Measurements from ENCODE around the gene GRAP2.

Gene GRAP2

GRCh38 chr22:39994566-39995392, 93.9 kb downstream of the GRAP2 start, which contains the start of gene FAM83F:
TSS of gene FAM83F (plus strand) at chr22:39994954. CDS start at chr22:39995043, 89 bp downstream.
- ATAC-seq (peak; percentile 53), DNase-seq (peak; percentile 51)

DNA sequence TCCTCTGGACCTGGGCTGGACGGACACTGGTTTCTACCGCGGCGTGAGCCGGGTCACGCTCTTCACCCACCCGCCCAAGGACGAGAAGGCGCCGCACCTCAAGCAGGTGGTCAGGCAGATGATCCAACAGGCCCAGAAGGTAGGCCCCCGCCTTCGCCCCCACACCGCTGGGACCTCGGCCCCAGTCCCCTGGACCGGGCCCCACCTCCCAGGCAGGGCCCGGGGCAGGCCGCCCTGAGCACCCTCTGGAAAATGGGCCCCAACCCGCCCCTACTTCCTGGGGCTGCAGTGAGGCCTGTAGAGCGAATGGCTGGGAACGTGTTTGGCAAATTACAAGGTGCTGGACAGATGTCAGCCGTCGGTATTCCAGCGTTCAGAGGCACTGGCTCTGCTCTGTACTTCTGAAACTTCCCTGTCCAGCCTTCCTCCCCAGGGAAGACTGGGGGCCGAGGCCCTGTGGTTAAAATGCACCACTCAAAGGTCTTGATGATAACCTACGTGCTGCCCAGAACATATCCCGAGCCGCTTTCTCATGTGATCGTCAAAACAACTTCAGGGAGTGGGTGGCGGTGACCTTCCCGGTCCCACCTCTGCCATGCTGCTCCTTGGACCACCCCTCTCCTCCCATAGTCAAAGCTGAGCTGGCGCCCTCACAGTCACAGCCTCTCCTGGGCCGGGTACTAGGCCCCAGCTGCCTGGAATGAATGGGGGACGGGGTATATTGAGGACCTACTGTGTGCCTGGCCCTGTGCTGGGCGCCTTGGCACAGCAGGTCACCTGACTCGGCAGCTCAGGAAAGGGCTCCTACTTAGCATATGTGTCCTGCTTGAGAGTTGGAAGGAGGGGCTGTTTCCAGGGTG, 94.7 kb downstream of the GRAP2 start:
- DNase-seq, result no peak
- ATAC-seq, result no peak

GRCh38 chr22:39996732-39997131, 95.8 kb downstream of the GRAP2 start:
- no peak for ATAC-seq
- DNase-seq, result no peak

GRCh38 chr22:39997421-39997820, 96.5 kb downstream of the GRAP2 start:
- no peak for DNase-seq
- no peak for ATAC-seq

DNA sequence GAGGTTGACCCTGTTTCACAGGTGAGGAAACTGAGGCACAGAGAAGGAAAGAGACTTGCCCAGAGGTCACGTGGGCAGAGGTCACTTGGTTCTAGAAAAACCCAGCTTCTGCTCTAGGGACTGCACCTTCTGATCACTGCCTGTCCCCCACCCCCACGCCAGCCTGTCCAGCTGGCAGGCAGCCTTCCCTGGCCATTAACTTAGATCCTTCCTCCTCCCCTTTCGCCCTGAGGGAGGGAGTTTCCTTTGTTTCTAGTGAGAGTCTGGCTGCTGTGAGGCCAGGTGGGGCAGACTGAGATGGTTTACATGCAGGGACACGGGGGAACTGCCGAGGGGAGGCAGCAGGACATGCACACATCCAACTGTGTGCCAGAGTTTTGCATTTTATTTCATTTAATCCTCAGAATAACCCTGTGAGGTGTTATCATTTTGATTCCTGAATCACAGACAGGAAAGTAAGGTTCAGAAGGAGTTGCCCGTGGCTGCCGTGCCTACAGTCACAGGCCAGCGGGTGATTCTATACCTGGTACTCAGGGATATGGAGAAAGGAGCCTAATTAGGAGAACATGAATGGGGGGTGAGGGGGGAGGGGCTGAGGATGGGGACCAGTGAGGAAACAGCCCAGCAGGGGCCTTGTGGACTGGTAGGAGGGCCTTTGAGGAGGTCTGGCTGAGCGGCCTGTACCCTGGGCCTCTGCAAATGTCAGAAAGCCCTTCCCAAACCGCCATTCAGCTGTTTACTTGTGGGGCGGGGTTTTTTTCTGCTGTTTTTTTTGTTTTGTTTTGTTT, 97.2 kb downstream of the GRAP2 start:
- DNase-seq (no peak), ATAC-seq (no peak)

- DNase-seq, result no peak
Measured at GRCh38 chr22:39999144-39999757, 98.4 kb downstream of the GRAP2 start.

GRCh38 chr22:40000171-40000570, 99.3 kb downstream of the GRAP2 start:
- ATAC-seq (no peak), DNase-seq (no peak)

More at GRCh38 chr22:39999144-39999757, 98.4 kb downstream of the GRAP2 start:
- ATAC-seq, result no peak

DNA sequence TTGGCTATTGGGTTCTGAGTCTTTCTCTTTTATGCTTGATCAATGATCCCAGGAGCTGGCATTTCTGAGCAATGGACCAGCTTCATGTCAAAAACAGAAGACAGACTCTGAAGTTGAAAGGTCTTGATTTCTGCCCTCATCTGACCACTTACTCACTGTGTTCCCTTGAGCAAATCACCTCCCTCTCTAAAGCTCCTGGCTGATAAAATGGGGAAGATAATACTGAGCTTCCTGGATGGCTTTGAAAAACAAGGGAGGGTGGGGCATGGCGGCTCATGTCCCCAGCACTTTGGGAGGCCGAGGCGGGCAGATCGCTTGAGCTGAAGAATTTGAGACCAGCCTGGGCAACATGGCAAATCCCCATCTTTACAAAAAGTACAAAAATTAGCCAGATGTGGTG, 100.2 kb downstream of the GRAP2 start:
- DNase-seq (no peak), ATAC-seq (no peak)

GRCh38 chr22:40001800-40002577, 101.1 kb downstream of the GRAP2 start:
- DNase-seq, result no peak
- ATAC-seq, result no peak

GRCh38 chr22:40002935-40003715, 102.2 kb downstream of the GRAP2 start:
- no peak for ATAC-seq
- DNase-seq, result no peak

DNA sequence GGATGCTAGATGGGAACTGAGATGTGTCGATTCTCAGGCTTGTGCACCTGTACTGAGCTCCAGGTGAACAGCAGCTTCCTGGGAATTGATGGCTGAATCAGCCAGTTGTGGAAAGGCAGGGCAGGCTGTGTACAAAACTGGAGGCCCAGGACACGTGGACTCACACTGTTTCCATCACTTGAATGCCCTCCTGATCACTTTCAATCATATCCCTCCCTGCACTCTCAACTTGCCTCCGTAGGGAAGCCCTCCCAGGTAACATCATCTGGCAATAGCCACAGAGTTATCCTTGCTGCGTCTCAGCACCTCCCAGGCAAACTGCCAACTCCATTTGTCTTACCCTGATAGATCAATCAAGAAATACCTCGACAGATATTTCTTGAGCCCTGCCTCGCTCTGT, 104.0 kb downstream of the GRAP2 start:
- ATAC-seq, result no peak

GRCh38 chr22:40006641-40007040, 105.8 kb downstream of the GRAP2 start:
- no peak for ATAC-seq
- DNase-seq, result no peak

More for the DNA sequence above, 104.0 kb downstream of the GRAP2 start:
- DNase-seq, result no peak

GRCh38 chr22:40007853-40008710, 107.2 kb downstream of the GRAP2 start:
- peak; percentile 24 for ATAC-seq
- no peak for DNase-seq

DNA sequence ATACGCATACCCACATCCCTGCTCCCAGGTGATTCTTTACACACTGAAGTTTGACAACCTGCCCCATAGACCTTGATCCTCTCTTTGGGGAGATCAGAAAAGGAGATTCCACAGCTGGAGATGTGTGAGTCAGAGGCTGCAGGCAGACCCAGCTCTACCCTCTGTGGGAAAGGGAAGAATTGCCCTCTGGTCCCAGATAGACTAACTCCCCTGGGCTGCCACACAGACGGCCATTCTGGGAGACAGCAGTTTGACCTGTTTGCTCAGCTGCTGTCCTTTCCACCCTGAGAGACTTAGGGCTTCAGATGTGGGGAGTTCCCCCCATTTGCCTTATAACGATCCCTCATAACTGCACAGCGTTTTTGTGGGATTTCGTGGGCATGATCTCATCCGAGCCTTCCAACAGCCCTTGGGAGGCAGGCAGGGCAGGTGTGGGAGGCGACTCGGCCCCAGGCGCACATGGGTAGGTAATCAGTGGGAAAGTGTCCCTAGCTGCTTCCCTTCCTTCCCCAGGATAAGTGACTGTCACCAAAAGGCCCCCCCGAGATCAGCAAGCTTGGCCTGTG, 107.9 kb downstream of the GRAP2 start:
- ATAC-seq (no peak), DNase-seq (no peak)

GRCh38 chr22:40009292-40009774, 108.4 kb downstream of the GRAP2 start:
- ATAC-seq (no peak), DNase-seq (no peak)

DNA sequence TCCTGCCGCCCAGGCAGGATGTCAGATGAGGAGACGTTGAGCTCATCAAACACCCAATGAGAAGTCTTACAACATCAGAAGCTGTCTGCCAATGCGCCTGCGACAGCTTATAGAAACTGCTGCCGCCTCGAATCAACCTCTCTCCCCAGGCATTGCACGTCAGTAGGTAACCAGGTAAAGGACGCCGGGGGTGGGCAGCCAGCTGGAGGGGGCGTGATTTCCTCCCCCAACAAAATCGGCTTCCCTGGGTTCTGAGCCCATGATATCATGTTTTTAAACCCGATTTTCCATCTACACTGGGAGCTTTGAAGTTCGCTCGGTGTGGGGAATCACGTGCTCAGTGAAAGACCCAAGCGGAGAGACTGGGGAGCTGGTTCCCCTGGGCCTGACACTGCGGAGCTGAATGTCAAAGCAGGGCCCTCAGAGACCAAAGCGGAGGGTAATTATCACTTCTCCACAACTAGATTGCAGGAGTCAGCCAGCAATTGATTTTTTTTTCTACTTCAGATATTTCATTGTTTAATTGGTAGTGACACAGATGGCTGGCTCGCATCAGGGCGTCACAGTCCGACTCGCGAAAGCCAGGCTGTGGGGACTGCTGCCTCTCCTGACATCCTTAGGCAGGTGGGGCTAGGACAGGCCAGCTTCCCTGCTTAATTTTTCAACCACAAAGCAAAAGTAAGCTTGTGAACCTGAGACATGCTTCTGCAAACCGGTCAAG, 109.2 kb downstream of the GRAP2 start:
- ATAC-seq (peak; percentile 47), DNase-seq (peak; percentile 18)

DNA sequence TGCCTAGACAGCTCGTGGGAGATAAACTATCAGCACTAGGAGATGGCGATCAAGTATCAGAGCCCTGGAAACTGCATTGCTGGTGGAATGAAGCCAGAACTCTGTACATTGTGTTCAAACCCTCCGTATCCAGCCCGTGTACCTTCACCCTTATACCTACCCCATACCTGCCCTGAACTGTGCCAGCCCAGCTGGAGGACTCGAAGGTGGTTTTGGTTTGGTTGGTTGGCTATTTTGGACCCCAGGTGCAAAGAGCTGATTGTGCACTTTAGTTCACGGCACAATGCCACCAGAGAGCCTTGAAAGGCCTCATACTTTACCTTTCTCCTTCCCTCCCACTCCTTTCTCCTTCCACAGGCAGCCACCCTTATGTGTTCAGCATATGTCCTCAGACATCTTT, 109.9 kb downstream of the GRAP2 start:
- no peak for ATAC-seq
- no peak for DNase-seq

GRCh38 chr22:40014667-40015248, 113.9 kb downstream of the GRAP2 start:
- ATAC-seq (no peak), DNase-seq (no peak)

Measured in stimulated activated naive CD8-positive, alpha-beta T cell treated with anti-CD3 and anti-CD28 coated beads, Interleukin-15, Interleukin-2, amounts not matched to agents 100 U/mL and 50 U/mL, for 24 hours (primary cell).